GM13976 (cell line): ENCODE results near the gene CHMP4A.
A peak's percentile ranks its signal among the peaks of the same experiment; 100 is the strongest.
"Not testable (repeated sequence)": the region's sequence is repeated elsewhere in the genome, so short reads cannot be mapped to it uniquely, and the experiment has no call there.

ENCODE experiments used
- DNase-seq: peaks from one replicate; pipeline ENCODE4 v3.0.0; 2012; ENCODE audit warnings: low spot score
- CTCF ChIP-seq: IDR thresholded peaks from 2 replicates; pipeline ENCODE4 v1.5.1; 2012; ENCODE audit warnings: borderline replicate concordance, mild to moderate bottlenecking; ENCODE audit not compliant: insufficient read depth; ENCODE audit errors: extremely low read depth, missing control alignments, control extremely low read depth
- in situ Hi-C: fragments of 300-500 bp; cut with MboI; formaldehyde crosslinking; loops from one replicate; pipeline ENCODE4 v1.12.0; 2022; ENCODE audit warnings: low sequenced_read_pairs, mixed read lengths, inconsistent platforms; ENCODE audit not compliant: unreplicated experiment

Gene CHMP4A

GRCh38 chr14:24226473-24226872 is 13.2 kb upstream of the CHMP4A start:
- in situ Hi-C loops: no loop called here
- no peak for DNase-seq
- TF ChIP-seq CTCF: no peak

- in situ Hi-C loops: no loop called here
- no peak for DNase-seq
- no peak for TF ChIP-seq CTCF
These were observed 11.4 kb upstream of the CHMP4A start for GRCh38 chr14:24224618-24225071.

- DNase-seq, in situ Hi-C loops: not testable (repeated sequence)
These were observed 9.7 kb upstream of the CHMP4A start for GRCh38 chr14:24222987-24223386.

GRCh38 chr14:24219521-24219920 is 6.2 kb upstream of the CHMP4A start:
- no peak for DNase-seq
- TF ChIP-seq CTCF: no peak
- in situ Hi-C loops: no loop called here

GRCh38 chr14:24219080-24219479 is 5.8 kb upstream of the CHMP4A start:
- no peak for DNase-seq
- TF ChIP-seq CTCF: no peak
- in situ Hi-C loops: no loop called here

- in situ Hi-C loops, DNase-seq: not testable (repeated sequence)
These were observed 3.6 kb upstream of the CHMP4A start for GRCh38 chr14:24216876-24217275.

GRCh38 chr14:24216345-24216699 is 3.0 kb upstream of the CHMP4A start:
- TF ChIP-seq CTCF: no peak
- in situ Hi-C loops: no loop called here
- DNase-seq: no peak

GRCh38 chr14:24215495-24216344 is 2.4 kb upstream of the CHMP4A start, which contains the start of gene MDP1:
Gene MDP1 (minus strand): TSS chr14:24216066. CDS start chr14:24215955, 111 bp downstream.
- peak; percentile 89 for DNase-seq
- TF ChIP-seq CTCF: peak; percentile 92
- in situ Hi-C loops: no loop called here
